GM18499 (cell line): ENCODE data around the gene DKKL1.

Experiments used
- ATAC-seq: cut with Tn5 transposase; IDR thresholded peaks from one replicate; pipeline ENCODE4 v1.9.1; 2021; ENCODE audit warnings: moderate number of reproducible peaks; ENCODE audit not compliant: insufficient read depth, unreplicated experiment

The DKKL1 gene

DNA sequence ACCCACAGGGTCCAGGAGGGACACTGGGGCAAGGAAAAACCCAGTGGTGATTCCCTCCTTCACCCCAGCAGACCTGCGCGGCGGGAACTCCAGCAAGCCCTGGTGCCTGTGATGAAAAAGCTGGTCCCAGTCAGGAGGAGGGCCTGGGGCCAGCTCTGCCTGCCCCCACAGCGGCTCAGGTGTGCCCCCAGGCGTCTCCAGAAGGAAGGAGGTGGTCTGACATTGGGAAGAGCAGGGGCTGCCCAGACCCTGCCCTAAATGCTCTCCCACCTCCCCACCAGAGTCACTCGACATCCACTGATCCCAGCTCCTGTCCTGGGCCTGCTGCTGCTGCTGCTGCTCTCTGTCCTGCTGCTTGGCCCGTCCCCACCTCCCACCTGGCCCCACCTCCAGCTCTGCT lies 53.4 kb downstream of the DKKL1 start:
- ATAC-seq: no peak

DNA sequence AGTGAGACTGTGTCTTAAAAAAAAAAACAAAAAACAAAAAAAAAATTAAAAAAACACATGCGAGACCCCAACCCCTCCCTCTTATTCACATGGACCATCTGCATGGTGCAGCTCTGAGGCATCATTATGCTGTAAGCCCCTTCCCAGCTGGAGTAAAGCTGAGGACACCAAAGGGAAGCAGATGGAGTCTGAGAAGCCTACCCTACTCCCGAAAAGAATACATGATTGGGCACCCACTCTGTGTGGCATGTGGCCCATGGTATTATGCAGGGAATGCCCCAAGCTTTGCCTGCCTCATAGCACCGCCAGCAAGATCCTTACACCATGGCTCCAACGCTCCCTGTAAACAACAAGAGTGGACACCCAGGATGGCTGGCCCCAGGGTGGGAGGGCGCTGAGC lies 54.8 kb downstream of the DKKL1 start:
- no peak for ATAC-seq

GRCh38 chr19:49419173-49419572 lies 55.5 kb downstream of the DKKL1 start:
- no peak for ATAC-seq

GRCh38 chr19:49420227-49420626 lies 56.5 kb downstream of the DKKL1 start:
- no peak for ATAC-seq

DNA sequence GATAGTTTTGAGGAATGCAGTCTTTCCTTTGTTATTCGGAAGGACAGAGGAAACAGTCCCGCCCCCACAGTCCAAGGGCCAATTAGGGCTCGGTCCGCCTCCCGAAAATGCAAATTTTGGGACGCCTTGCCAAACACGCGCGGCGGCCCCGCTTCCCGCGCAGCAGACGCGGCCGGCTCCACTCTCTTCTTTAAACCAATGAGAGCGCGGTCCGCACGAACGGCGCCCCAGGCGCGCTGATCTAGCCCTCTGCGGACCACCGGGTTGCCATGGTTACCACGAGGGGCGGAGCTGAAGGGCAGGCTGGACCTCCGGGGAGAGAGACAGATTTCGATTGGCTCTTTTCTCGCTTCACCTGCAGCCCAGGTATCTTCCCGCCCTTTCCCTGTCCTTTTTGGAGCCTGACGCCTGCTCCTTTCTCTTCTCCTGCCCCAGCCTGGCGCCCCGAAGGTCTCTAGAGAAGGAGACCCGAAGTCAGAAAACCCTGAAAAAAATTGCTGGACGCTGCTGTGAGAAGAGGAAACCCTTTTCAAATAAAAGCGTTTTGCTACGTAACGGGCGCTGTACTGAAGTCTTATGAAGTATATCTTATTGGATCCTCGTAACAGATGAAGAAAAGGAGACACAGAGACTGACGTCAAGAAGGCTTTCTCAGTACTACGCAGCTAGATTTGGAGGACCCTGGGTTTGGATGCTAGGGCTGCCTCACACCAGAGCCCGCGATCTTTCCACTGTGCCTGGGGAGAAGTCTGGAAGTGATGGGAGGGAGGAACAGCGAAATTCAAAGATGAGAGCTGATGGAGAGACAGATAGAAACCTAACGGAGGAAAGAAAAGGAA lies 57.6 kb downstream of the DKKL1 start:
- ATAC-seq: no peak

DNA sequence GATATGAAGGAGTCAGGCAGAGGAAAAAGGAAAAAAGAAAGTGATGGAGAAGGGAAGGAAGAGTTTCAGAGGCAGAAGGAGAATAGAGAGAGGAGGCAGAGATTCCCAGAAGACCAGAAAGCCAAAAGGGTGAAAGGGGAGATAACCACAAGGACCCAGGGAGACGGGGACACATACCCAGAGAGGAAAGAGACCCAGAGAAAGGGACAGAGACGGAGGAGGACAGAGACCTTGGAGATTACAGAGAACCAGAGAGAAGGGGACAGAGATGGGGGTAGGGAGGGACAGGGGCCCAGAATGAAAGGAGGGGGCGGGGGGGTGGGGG lies 58.2 kb downstream of the DKKL1 start:
- no peak for ATAC-seq

DNA sequence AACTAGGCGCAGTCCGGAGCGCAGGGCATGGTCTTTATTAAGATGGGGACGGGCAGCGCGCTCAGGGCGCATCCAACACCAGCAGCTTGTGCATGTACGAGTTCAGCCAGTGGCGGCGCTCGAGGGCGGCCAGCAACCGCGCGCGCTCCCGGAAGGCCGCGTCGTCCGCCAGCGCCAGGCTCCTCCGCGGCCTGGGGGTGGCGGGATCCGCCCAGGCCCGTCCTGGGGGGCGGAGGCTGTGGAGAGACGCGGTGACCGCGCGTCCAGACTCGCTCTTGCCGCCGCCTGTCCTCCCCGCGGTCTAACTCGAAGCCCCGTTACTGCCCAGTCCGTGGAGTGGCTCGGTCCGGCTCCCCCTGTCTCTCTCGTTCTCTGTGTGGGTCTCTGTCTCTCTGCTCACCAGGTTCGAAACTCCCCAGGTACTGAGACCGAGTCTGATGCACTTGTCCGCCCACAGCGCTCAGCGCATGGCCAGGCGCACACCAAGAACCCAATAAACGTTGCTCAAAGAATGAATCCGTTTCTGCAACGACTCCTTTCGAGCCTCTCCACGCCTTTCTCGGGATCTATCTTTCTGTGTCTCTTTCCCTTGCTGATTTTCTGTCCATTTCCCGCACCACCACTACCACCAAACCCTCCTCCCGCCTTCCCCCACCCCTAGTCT lies 58.9 kb downstream of the DKKL1 start:
- no peak for ATAC-seq

DNA sequence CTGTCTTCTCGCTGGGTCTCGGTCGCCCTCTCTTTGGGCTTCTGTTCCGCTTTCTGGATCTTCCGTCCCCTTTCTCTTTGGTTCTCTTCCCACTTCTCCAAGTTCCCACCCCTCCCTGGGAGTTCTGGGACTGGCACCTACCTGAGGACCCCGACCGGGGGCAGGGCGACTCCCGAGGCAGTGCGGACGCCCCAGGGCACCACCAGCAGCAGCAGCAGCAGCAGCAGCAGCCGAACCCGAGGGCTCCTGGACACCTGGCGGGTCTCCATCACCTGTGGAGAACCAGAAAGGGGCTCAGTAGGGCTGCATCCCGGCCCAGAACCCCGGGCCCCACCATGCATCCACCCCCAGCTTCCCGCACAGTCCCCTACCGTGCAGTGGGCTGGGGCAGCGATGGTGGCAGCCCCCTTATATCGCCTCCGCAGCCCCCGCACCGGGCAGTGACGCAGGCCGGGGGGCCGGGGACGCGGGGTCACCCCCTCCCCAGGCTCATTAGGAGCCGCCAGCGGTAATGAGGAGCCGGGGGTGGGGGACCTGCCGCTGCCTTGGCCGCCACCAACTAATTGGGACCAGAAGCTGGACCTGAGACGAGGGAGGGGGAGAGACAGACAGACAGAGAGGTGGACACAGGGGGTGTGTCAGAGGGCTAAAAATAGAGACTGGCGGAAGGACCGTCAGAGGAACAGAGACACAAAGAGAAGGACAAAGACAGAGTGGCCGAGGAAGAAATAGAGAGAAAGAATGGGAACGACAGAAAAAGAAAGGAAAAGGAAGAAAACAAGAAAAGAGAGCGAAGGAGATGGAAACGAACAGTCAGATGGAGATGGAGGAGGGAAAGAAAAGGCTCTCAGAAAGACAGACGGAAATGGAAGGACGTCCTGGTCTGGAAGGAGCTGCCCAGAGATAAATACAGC lies 59.7 kb downstream of the DKKL1 start, which contains the start of gene PTH2:
Gene PTH2, minus strand, starts transcription at position 371 of the 914 bp plus-strand sequence. Its CDS starts 102 bp downstream, at position 269.
- no peak for ATAC-seq

DNA sequence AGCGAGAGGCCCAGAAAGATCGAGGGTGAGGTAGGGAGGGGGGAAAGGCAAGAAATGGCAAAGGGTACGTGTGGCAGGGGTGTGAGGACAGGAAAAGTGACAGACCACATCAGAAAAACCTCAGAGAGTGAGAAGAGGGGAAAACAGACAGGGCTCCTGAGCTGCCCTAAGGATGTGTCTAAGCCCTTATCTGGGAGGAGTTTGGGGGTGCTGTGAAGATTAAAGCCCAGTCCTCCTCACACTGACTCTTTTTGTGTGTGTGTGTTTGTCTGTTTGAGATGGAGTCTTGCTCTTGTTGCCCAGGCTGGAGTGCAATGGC lies 60.3 kb downstream of the DKKL1 start:
- ATAC-seq: no peak
